Suprapubic skin (tissue), 4 donors: ENCODE data around the gene CSRNP3.

ENCODE experiments used
- CTCF ChIP-seq, 2 donors: fragments of 200-600 bp in 1 of 2; fragments of 450-650 bp in 1 of 2; sonication (generic) in 1 of 2; IDR thresholded peaks; one replicate each; pipeline ENCODE4 v1.5.1; 2016 to 2019; ENCODE audit warnings: antibody characterized with exemption in 2 of 2, mild to moderate bottlenecking in 1 of 2, moderate library complexity in 1 of 2
- EP300 ChIP-seq: sonication (generic); formaldehyde crosslinking; IDR thresholded peaks from one replicate; pipeline ENCODE4 v1.6.1; 2017; ENCODE audit warnings: antibody characterized with exemption
- POLR2A ChIP-seq, 2 donors: fragments of 450-650 bp; IDR thresholded peaks; one replicate each; pipeline ENCODE4 v1.6.1; 2017; ENCODE audit warnings: antibody characterized with exemption in 2 of 2, mild to moderate bottlenecking in 2 of 2, moderate library complexity in 2 of 2
- POLR2AphosphoS5 ChIP-seq, 3 donors: sonication (generic); formaldehyde crosslinking; IDR thresholded peaks; one replicate each; pipeline ENCODE4 v1.6.1; 2017; ENCODE audit warnings: antibody characterized with exemption in 3 of 3

- no peak for TF ChIP-seq CTCF (IDR thresholded peaks at IDR 0.05)
- no peak for TF ChIP-seq POLR2A (IDR thresholded peaks at IDR 0.05)
- no peak for TF ChIP-seq POLR2AphosphoS5 (IDR thresholded peaks at IDR 0.05)
- no peak for TF ChIP-seq EP300
Observed at GRCh38 chr2:165432234-165432966, 37.1 kb upstream of the CSRNP3 start.
